Effector CD8-positive, alpha-beta T cell (primary cell): ENCODE data around the gene FAM20A.

Experiments
- DNase-seq: peaks from one replicate; lab custom pipeline; 2025; lab: John Stamatoyannopoulos, UW
- total RNA-seq, 4 experiments: gene quantifications; one replicate each; lab custom pipeline; 2026; lab: John Stamatoyannopoulos, UW

Gene FAM20A
- total RNA-seq, result 0 to 0.18 (median 0) reads per million in 4 experiments

- no peak for DNase-seq
These were observed at the start of gene FAM20A for GRCh38 chr17:68600931-68601564. Gene FAM20A (minus strand): TSS chr17:68601367. CDS start chr17:68600666, 701 bp downstream.

GRCh38 chr17:68649324-68649723 is 48.2 kb upstream of the FAM20A start:
- DNase-seq, result no peak

DNA sequence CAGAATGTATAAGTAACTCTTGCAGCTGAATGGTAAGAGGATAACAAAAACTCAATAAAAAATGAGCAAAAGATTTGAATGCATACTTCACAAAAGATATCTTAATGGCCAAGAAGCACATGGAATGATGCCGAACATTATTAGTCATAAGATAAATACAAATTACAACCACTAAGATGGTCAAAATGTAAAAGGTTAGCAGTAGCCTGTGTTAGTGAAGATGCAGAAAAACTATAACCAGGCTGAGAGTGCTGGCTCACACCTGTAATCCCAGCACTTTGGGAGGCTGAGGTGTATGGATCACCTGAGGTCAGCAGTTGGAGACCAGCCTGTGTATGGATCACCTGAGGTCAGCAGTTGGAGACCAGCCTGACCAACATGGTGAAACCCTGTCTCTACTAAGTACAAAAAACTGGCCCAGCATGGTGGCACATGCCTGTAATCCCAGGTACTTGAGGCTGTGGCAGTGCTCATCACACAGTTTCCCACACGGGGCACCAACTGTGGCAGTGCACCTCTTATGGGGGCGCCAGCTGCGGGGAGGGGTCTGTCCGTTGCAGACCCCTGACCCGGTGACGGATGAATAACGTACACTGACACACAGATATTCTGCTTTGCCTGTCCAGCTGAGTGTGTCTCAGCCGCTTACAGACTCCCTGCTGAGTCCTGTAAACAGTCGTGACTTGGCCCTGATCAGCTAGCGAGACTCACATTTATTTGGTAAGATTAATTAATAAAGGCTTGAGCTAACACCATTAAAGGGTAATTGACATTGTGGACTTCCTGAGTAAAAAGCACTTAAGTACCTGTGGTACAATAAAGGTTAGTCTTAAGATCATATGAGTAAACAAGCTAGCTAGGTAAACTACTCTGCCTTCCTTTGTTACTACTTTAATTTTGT is 45.7 kb upstream of the FAM20A start:
- no peak for DNase-seq

DNA sequence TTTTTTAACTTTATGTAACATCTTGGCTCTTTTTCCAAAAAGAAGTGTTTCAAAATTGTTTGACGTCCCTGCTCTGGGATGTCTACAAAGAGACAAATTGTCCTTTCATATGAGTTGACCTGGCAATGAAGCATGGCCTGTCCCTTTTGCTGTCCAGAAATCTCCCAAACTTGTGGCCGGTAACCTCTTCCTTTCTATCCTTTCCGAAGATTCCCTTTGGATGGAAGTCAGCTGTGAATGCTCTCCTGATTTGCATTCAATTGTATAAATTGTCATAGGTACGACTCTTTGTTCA is 40.9 kb upstream of the FAM20A start:
- DNase-seq, result no peak

DNA sequence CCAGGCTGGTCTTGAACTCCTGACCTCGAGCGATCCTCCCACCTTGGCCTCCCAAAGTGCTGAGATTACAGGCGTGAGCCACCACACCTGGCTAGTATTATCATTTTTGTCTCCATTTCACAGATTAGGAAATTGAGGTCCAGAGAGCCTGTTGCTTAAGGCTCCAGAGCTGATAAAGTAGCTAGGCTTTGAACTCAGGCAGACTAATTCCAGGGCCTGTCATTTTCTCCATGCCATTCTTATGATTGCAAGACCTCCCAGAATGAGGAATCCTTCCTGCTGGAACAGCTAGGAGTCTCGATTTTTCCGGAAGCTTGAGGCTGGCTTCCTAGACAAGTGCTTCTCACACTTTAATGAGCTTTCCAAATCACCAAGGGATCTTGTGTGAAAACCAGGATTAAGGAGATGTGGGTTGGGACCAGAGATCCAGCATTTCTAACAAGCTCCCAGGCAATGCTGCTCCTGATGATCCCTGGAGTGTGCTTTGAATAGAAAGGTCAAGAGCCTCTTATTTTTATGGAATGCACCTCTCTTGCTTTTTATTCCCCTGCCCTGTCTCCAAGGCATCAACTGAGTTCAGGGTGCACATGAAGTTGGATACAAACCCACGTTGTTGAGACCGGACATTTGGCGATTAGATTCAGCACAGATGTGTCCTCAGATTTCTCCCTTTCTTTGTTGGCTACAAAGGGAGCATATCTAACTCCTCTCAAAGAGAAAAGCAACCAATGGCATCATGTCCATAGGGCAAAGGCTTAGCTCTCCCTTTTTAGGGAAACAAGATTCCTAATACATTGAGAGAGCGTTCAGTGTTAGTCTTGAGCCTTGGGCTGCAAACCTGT is 40.3 kb upstream of the FAM20A start:
- no peak for DNase-seq

- no peak for DNase-seq
These were observed 39.2 kb upstream of the FAM20A start for GRCh38 chr17:68640242-68640989.

- no peak for DNase-seq
These were observed 33.2 kb upstream of the FAM20A start for GRCh38 chr17:68634345-68634876.

GRCh38 chr17:68628576-68628957 is 27.4 kb upstream of the FAM20A start:
- DNase-seq, result no peak

- no peak for DNase-seq
These were observed 26.9 kb upstream of the FAM20A start for GRCh38 chr17:68627956-68628575.

- no peak for DNase-seq
These were observed 23.2 kb upstream of the FAM20A start for GRCh38 chr17:68624381-68624780.

DNA sequence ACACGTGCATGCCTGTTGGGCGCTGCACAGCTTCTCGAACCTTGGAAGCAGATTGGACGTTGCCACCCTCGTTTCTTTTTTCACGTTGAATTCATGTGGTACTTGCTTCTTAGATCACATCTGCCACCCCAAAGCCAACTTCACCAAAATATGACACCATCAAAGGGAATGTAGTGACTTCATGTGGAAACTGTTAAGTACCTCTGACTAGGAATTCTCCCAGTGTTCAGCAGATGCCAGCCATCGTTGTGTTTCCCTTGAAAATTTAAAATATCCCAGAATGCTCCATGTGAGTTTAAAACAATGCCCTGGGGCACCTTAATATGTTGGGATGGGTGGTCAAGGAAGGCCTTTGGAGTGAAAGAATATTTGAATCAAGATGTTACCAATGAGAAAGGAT is 22.6 kb upstream of the FAM20A start:
- DNase-seq, result no peak

GRCh38 chr17:68622423-68622822 is 21.3 kb upstream of the FAM20A start:
- DNase-seq, result no peak

GRCh38 chr17:68621065-68621464 is 19.9 kb upstream of the FAM20A start:
- no peak for DNase-seq

GRCh38 chr17:68616334-68616733 is 15.2 kb upstream of the FAM20A start:
- DNase-seq, result no peak

GRCh38 chr17:68614718-68615117 is 13.6 kb upstream of the FAM20A start:
- DNase-seq, result no peak

DNA sequence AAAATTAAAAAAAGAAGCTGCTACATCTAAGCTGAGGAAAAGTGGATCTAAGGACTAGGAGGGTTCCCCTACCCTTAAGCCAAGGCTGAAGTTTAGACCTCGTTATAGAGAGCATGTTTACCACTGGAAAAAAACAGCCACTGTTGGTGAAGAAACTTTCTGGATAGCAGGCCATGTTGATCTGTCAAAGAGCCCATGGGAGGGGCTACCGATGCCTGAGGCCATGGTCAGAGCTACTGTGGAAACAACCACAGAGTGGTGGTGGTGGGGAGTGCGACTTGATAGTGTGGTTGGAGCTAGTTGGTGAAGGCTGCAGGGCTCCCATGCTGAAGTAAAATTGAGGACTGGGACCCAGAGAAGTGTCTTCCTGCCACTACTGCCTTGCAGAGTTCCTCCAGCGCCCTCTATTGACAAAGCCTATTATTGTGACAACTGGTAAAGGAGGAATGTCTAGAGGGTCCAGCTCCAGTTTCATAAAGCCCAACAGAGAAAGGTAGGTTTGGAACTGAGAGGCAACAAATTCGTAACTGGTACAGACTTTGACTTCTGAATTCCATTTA is 12.7 kb upstream of the FAM20A start:
- DNase-seq, result no peak

DNA sequence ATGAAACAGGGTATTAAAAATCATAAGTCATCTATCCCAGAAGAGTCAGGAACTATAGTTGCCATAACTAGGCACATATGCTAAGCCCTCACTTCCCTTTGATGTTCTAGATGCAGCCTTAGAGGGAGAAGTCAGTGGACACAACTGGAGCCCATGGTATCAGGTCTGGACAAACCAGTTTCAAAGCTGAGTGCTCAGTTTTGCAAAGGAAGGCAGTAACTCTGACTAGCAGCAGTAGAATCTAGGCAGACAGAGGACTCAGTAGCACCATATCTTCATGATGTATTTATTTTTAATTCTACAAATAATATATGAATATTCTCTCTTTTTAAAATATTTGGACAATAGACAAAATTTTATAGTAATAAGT is 11.7 kb upstream of the FAM20A start:
- no peak for DNase-seq

DNA sequence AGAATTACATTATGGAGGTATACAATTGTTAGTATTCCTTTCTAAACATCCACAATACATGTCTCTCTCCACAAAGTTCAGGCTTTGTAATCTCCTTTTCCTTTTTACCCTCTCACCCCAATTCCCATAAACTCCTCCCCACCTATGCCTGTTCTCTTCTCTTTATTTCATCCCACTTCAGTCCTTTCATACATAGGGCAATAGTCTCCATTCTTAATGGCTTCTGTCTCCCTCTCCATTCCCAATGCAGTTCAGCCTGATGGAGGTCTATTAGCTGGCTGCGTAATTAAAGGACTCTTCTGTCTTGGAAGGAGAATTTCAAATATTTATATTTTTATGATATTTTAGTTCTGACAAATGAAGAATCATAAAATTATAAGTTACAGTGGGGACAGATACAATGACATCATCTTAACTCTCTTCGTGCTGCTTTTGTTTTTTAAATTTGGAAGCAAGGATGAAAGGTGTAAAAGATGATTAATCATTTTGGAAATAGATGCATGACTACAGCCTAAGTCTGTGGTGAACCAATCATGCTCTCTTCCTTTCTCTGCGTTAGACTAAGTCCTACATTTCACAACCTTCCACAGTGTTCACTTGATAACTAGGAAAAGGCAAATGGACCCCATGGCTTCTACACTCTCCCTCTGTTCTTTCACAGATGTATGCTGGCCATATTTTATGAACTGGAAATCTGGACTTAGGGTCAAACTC is 11.2 kb upstream of the FAM20A start:
- DNase-seq, result no peak

DNA sequence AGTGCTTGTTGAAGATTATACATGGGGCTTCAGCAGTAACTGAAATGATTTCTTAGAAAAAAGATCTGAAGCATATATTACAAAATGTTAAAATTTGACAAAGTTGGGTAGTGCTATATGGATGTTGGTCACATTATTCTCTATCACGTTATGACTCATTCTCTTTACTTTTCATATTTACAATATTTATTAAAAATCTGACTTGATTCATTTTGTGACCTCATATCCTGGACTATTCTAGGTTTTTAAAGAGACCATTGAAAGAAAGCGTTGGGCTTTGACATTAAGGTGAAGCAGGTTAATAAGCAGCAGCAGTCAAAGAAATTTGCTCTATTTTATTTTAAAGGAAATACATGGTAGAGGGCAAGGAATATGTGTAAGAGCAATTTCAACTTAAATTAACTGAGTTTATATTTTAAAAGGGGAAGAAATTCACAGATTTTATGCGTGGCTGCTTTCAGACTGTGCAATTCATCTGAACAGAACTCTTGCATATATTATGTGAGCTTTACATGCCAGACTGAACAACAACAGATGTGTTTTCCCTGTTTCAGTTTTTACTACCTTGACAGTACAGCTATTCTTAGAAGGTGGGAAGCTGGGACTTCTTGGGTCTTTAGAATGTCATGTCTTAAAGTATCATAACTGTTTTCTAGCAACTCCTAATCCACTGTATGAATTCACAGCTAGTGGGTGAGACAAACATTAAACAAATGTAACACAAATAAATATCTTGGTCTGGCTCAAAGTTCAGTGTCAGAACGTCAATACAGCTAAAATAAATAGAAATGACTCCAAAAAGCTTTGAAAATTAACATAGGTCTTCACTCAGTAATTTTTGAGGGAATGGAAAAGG is 10.4 kb upstream of the FAM20A start:
- DNase-seq, result no peak
